ENCODE data around the gene GRIK2. TPM values are rescaled to one million over a fixed set of nuclear protein-coding genes. Genes with fewer than 3 reads are reported as not detected.

GRIK2 gene
- polyA plus RNA-seq, 1 experiment: 12.8 TPM

DNA sequence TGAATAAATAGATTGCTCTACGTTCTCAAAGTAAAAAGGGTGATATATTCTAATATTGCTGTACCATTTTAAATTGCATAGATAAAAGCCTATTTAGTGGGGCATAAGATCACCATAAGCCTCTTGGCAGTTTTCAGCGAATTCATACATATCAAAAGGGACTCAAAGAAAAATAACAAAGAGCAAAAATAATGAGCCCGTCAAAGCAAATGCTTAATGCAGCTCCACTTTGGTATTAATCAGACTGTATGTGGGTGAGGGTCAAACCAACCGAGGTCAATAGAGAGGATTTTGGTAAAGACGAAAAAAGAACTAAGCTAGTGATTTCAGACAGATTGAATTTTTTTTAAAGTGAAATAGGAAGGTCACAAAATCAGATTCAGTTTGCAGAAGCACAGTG is 598.8 kb downstream of the GRIK2 start:
- TF ChIP-seq, protein P1, sequence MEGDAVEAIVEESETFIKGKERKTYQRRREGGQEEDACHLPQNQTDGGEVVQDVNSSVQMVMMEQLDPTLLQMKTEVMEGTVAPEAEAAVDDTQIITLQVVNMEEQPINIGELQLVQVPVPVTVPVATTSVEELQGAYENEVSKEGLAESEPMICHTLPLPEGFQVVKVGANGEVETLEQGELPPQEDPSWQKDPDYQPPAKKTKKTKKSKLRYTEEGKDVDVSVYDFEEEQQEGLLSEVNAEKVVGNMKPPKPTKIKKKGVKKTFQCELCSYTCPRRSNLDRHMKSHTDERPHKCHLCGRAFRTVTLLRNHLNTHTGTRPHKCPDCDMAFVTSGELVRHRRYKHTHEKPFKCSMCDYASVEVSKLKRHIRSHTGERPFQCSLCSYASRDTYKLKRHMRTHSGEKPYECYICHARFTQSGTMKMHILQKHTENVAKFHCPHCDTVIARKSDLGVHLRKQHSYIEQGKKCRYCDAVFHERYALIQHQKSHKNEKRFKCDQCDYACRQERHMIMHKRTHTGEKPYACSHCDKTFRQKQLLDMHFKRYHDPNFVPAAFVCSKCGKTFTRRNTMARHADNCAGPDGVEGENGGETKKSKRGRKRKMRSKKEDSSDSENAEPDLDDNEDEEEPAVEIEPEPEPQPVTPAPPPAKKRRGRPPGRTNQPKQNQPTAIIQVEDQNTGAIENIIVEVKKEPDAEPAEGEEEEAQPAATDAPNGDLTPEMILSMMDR (IDR thresholded peaks at IDR 0.05; ENCODE audit: low read depth, low read length): no peak
- DNase-seq (ENCODE audit: low read depth, low spot score): no peak
- H3K4me3 ChIP-seq (ENCODE audit: low read depth, low read length): no peak overlapping the region
- no peaks in the 10 kb centered on the region for H3K9me3 ChIP-seq (ENCODE audit: control insufficient read depth, insufficient read depth, low read length)
- ChIA-PET POLR2A (no interaction called here), CTCF (no interaction called here)
- no peaks in the 10 kb centered on the region for H3K27me3 ChIP-seq (ENCODE audit: control insufficient read depth, insufficient read depth, low read length)
- no peak overlapping the region for H3K27ac ChIP-seq (ENCODE audit: low read depth, low read length)

DNA sequence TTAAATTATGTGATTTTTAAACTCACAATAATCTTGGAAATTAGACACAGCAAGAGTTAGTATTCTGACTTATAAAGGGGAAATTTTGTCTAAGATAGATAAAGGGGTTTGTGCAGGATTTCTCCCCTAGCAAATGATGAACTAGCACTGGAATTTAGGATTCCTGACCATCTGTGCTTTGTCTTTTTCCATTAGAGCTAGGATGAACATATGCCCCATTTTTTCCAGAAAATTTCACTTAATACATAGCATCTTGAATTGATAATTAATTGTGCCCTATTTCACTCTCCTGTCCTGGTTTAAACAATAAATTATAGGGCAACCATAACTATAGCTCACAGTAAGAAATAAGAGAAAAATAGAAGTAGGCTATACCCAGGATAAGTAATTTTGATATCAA is 601.0 kb downstream of the GRIK2 start:
- Histone ChIP-seq H3K9me3 (ENCODE audit: control insufficient read depth, insufficient read depth, low read length) (no peaks in the 10 kb centered on the region), H3K27ac (ENCODE audit: low read depth, low read length) (no peak overlapping the region), H3K4me3 (ENCODE audit: low read depth, low read length) (no peak overlapping the region), H3K27me3 (ENCODE audit: control insufficient read depth, insufficient read depth, low read length) (no peaks in the 10 kb centered on the region)
- no peak for DNase-seq (ENCODE audit: low read depth, low spot score)
- TF ChIP-seq, protein P1 (IDR thresholded peaks at IDR 0.05; ENCODE audit: low read depth, low read length): no peak
- ChIA-PET CTCF (no interaction called here), POLR2A (no interaction called here)

DNA sequence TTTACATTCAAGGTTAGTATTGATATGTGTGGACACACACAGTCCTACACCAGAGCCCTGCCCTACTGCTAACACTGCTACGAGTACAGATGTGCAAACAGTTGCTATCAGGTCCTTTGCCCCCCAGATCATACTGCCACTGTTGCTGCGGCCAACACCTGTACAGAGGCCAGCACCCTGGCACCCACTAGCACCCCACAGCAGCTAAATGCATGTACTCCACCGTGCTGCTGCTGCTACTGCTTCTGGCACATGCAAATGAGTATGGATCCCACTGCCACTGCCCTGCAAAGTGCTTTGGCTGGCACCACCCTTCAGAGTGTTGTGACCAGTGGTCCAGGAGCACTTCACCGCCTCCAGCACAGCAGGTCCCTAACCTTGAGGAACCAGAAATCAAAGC is 621.9 kb downstream of the GRIK2 start:
- H3K27ac ChIP-seq (ENCODE audit: low read depth, low read length): no peak overlapping the region
- TF ChIP-seq, protein P1 (IDR thresholded peaks at IDR 0.05; ENCODE audit: low read depth, low read length): no peak
- no peak for DNase-seq (ENCODE audit: low read depth, low spot score)
- CTCF ChIA-PET: no interaction called here
- no peak overlapping the region for H3K4me3 ChIP-seq (ENCODE audit: low read depth, low read length)
- no peaks in the 10 kb centered on the region for H3K9me3 ChIP-seq (ENCODE audit: control insufficient read depth, insufficient read depth, low read length)
- POLR2A ChIA-PET: no interaction called here
- no peaks in the 10 kb centered on the region for H3K27me3 ChIP-seq (ENCODE audit: control insufficient read depth, insufficient read depth, low read length)

DNA sequence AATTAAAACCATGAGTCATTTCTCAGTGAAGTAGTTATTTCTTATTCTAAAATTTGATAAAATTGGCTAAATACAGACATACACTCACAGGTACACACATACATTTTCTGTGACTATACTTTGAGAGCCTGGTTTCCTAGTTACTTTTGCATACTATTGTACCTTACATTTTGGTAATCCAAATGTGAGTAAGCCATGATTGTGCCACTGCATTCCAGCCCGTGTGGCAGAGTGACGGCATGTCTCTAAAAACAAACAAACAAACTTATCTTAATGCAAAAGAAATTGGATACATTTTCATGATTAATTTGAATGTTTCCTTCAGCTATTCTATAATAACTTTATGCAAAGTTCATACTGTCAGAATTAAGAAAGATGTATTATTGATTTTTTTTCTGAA is 628.8 kb downstream of the GRIK2 start:
- no peak overlapping the region for H3K4me3 ChIP-seq (ENCODE audit: low read depth, low read length)
- DNase-seq (ENCODE audit: low read depth, low spot score): no peak
- TF ChIP-seq, protein P1 (IDR thresholded peaks at IDR 0.05; ENCODE audit: low read depth, low read length): no peak
- H3K9me3 ChIP-seq (ENCODE audit: control insufficient read depth, insufficient read depth, low read length): no peaks in the 10 kb centered on the region
- ChIA-PET CTCF (no interaction called here), POLR2A (no interaction called here)
- H3K27ac ChIP-seq (ENCODE audit: low read depth, low read length): no peak overlapping the region
- no peaks in the 10 kb centered on the region for H3K27me3 ChIP-seq (ENCODE audit: control insufficient read depth, insufficient read depth, low read length)

DNA sequence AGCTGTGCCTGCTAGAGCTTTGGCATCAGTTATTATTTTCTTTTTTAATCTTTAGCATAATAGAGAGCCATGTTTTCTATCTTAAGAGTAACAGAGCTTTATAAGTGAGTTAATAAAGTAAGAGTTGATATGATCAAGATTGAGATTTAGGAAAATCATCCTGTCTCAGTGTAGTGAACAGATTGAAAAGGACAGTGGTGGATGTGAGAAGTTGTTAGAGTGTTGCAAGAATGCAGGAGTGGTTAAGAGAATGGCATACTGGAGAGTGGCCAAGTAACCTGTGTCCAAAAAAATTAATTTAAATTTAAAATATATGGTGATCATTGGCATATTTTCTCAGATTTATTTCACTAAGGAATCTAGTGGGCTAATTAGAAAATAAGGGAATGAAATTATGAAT is 629.3 kb downstream of the GRIK2 start:
- POLR2A ChIA-PET: no interaction called here
- Histone ChIP-seq H3K4me3 (ENCODE audit: low read depth, low read length) (no peak overlapping the region), H3K27me3 (ENCODE audit: control insufficient read depth, insufficient read depth, low read length) (no peaks in the 10 kb centered on the region), H3K9me3 (ENCODE audit: control insufficient read depth, insufficient read depth, low read length) (no peaks in the 10 kb centered on the region), H3K27ac (ENCODE audit: low read depth, low read length) (no peak overlapping the region)
- DNase-seq (ENCODE audit: low read depth, low spot score): no peak
- TF ChIP-seq, protein P1 (IDR thresholded peaks at IDR 0.05; ENCODE audit: low read depth, low read length): no peak
- CTCF ChIA-PET: no interaction called here
